ENCODE results near the gene ANKRD44.

DNA sequence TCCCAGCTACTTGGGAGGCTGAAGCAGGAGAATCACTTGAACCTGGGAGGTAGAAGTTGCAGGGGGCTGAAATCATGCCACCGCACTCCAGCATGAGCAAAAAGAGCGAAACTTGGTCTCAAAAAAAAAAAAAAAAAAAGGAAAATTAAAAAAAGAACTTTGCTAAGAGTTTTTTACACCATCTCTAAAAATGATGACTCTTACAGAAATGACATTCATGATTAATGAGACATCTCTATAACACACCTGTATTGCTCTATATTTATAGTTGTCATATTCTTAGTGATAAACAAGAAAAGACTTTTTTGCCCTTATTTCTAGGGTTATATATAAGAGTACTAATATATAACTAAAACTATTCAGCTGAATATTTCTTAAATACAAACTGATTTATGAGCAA, 34.4 kb downstream of the ANKRD44 start:
- TF ChIP-seq ZNF274 (IDR thresholded peaks at IDR 0.05; ENCODE audit: low read depth, low read length) (no peak), SUZ12 (IDR thresholded peaks at IDR 0.05; ENCODE audit: extremely low read depth, insufficient read depth, insufficient read length) (no peak)
